HG03469 (cell line): ENCODE measurements around the gene KSR2.

Experiments
- ATAC-seq: cut with Tn5 transposase; IDR thresholded peaks from one replicate; pipeline ENCODE4 v1.9.1; 2021; ENCODE audit warnings: mild to moderate bottlenecking, moderate library complexity, moderate number of reproducible peaks; ENCODE audit not compliant: unreplicated experiment

Gene KSR2

DNA sequence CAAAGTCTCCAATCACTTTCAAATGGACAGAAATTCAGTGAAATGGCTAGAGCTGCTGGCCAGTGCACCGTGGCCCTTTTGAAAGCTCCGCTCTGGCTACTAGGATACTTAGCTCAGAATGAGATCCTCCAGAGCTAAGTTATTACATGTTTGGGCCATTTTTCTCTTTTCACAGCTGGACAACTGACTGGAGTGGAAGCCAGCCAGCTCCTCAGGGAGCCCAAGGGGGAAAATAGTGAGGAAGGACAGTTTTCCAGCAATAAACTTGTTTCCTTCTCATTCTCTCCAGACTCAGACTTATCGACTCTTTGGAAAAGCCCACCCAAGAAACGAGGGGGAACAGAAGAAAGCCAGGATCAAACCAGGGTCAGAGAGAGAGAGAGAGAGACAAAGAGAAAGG is 266.0 kb downstream of the KSR2 start:
- ATAC-seq = no peak

DNA sequence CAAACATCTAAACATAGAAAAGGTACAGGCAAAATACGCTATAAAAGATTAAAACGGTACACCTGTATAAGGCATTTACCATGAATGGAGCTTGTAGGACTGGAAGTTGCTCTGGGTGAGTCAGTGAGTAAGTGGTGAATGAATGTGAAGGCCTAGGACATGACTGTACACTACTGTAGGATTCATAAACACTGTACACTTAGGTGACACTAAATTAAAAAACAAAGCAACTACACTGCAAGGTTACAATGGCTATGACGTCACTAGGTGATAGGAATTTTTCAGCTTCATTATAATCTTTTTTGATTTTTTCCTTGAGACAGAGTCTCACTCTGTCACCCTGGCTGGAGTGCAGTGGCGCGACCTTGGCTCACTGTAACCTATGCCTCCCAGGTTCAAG is 269.2 kb downstream of the KSR2 start:
- no peak for ATAC-seq

GRCh38 chr12:117699118-117699517 is 269.7 kb downstream of the KSR2 start:
- no peak for ATAC-seq

GRCh38 chr12:117695956-117696355 is 272.8 kb downstream of the KSR2 start:
- ATAC-seq = no peak

DNA sequence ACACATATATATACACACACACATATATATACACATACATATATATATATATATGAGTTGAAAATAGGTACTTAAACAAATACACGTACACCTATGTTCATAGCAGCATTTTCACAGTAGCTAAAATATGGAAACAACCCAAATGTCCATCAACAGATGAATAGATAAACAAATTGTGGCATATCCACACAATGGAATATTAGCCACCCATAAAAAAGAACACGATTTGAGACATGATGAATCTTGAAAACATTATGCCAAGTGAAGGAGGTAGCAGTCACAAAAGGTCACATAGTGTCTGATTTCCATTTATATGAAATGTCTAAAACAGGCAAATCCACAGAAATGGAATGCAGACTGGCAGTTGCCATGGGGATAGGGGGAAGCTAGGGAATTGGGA is 276.3 kb downstream of the KSR2 start:
- no peak for ATAC-seq

DNA sequence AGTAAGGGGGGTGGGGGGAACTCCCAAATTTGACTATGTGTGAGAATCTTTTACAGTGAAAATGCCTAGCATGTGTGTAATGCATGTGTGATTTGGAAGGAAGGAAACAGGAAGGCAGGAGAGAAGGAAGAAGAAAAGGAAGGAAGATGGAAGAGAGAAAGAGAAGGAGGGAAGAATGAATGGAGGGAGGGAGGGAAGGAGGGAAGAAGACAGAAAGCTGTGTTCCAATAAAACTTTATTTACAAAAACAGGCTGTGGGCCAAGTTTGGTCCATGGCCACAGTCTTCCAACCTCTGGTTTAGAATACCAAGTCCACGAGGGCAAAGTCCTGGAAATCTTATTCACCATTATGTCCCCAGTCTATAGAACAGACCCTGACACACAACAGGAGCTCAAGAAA is 278.9 kb downstream of the KSR2 start:
- no peak for ATAC-seq

DNA sequence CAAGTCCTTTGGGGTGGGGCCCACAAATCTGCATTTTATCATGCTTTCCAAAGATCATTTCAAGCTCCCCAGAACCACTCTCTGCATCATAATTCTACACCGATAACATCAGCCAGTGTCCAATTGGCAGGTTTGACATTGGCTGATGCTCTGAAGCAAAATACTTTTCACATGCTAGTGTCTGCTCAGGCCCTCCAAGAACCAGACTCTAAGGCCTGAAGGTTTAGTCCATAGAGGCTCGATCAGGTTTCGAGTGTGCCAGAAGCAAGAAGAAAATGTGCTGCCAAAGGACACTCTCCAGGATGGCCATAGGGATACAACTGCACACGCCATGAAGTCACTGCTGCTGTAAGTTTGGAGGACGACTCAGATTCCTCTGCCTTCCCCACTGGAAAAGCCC is 280.3 kb downstream of the KSR2 start:
- no peak for ATAC-seq

- no peak for ATAC-seq
Observed at GRCh38 chr12:117686911-117687377, 281.8 kb downstream of the KSR2 start.

- ATAC-seq = no peak
Observed at GRCh38 chr12:117686210-117686609, 282.6 kb downstream of the KSR2 start.

DNA sequence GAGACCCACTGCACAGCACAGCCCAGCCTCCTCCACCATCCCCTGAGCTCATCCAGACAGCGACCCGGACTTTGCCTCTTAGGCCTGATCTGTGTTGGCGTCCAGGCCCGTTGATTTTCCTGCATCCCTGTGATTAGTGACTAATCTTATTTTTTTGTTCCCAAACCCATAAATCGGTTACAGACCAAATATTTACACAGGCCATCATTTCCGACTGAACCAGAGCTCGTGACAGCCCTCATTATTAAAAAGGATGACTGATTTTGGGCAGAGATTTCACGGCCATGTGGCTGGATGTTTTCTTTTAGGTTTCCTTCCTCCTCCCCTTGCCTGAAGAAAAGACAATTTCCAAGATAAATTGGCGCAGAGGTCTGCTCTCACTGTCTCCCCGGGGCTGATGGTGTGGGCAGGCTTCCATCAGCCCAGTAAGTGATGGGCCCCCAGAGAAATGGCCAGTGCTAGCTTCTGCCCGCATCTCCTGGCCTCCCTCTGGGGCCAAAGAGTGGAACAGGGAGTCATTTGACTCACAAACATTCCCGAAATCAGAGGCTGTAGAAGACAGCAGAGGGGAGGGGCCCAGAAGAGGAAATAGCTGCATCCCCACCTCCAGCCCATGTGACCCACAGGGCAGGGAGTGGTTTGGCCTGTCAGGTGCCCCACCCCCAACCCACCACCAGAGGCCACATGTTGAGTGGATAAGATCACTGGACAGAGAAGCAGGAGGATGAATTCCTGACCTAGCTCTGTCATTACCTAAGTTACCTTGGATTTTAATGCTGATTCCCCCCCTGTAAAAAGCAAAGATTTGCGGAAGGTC is 283.5 kb downstream of the KSR2 start:
- no peak for ATAC-seq

DNA sequence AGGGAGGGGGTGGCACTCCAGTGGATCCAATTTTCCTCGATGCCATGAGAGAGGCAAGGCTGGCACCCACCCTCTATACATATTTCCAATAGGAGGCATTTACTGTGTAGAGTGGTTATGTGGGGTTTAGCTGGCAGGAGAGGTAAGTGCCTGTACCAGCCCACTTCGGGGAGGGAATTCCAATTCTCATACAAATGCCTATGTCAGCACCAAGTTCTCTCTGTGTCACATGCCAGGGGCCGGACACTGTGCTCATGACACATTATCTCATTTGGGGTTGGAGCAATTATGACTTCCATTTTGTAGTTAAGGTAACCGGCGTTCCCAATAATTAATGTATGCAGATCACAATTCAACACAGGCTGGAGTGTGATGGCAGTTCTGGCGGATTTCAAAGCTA is 284.3 kb downstream of the KSR2 start:
- no peak for ATAC-seq

GRCh38 chr12:117680312-117680711 is 288.5 kb downstream of the KSR2 start:
- ATAC-seq = no peak

DNA sequence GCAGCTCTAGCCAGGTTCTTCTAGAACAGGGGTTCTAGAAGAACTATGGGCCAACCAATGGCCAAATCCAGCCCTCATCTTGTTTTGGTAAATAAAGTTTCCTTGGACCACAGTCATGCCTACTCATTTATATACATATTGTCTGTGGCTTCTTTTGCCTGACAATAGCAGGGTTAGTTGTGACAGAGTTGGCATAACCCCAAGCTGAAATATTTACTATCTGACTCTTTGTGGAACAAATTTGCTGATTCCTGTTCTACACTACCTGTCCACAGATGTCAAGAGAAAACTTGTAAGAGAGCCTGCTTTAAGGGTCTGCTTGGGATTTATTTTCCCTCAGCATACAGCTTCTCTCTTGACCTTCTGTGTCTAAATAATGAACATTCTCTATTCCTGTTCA is 289.0 kb downstream of the KSR2 start:
- no peak for ATAC-seq

DNA sequence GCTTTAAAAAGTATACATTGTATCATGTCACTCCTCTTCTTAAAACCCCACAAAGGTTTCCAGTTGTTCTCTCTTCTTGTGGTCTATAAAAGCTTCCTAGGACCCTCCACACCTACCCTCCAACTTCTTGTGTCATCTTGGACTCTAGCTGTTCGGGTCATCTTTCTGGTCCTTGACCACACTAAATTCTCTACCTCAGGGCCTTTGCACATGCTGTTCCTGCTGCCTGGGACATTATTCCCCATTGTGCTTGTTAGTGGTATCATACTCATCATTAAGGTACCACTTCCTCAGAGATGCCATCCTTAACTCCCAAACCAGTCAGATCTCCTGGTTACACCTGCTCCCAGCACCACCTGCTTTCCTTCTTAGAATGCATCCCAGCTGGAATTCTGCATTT is 294.0 kb downstream of the KSR2 start:
- no peak for ATAC-seq

DNA sequence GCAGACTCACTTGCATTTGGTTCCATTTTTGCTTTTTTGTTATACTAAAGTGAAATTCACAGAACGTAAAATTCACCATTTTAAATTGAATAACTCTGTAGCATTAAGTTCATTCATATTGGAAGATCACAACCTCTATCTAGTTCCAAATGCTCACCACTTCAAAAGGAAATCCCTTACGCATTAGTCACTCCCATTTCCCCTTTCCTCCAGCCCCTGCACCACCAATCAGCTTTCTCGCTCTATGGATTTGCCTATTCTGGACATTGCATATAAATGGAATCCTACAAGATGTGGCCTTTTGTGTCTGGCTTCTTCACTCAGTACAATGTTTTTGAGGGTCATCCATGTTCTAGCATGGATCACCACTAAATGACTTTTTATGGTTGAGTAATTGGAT is 294.5 kb downstream of the KSR2 start:
- ATAC-seq = no peak

DNA sequence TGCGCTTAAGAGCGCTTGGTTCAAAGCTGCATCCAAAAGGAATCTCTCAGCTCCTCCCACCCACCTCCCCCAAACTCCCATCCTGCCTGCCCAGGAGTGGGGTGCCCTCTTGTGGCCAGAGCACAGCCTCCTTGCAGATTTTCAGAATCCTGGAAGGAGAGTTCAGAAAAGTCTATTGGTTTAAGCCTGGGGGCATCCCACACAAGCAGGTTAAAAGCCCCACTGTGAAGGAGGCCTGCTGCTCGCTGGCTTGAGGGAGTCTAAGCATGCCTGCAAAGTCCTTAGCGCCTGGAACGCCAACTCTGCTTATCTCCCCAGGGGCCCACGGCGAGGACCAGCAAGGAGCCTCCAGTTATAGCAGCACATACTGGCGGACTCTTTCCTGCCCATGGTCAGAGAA is 297.1 kb downstream of the KSR2 start:
- no peak for ATAC-seq

DNA sequence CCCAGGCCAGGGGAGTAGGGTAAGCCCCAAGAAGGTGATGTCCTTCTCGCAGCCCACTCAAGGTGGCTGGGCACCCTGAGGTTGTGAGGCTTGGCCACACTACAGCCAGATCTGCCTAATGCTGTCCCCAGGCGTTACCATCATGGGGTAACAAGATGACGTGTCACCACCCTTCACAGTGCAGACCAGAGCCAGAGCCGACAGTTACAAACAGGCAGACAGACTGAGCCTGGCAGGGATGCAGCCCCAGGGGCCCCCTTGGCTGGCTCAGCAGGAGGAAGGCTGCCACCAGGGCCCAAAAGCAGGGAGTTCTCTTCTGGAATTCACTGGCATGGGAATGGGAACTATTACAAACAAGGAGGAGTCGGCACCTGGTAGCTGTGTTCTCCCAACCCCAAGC is 304.6 kb downstream of the KSR2 start:
- ATAC-seq = no peak

DNA sequence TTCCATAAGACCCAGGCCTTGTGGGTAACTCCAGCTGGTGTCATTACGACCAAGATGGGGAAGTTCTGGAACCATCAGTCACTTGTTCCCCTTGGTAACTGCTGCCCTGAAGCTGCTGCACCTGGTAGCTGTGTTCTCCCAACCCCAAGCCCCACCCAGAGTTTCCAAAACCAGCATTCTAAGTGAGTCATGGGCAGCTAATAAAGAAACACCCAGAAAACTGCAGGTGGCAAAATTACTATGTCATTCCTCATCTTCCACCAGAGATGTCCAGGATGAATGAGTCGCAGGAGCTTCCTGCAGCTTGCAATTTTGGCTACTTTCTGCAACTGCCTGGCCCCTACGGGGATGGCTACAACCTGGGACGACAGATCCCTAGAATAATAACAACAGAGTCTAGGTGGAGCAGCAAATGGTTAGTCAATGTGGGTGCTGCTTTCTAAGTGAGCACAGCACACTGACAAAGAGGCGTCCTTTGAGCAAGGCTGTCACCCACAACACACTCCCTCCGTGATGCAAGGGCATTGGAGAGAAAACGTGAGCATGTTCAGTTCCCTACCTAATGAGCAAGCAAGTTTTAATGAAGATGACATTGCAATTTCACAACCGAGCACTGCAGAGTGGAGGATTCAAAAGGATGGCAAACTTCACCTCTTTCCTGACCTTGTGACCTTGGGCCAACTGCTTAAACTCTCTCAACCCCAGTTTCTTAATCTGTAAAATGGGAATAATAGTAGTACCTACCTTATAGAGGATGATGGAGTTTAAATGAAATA is 306.0 kb downstream of the KSR2 start:
- no peak for ATAC-seq

DNA sequence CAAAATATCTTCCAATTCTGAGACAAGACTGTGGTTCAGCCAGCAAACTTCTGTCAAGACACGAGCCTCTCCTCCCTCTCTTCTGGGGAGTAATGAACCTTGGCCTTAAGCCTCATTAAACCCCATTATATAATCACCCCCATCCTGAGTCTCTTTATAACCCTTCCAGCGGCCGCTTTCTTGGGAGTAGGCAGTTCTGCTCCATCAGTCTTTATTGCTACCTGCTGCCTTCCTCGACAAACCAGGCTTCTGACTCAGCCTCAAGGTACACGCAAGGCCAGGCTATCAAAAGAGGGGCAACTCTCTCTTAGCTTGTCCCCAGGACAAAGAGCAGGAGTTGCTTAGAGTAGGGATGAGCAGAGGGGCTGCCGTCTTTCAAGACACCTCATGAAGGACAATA is 306.6 kb downstream of the KSR2 start:
- ATAC-seq = no peak

- no peak for ATAC-seq
Observed at GRCh38 chr12:117661471-117661870, 307.3 kb downstream of the KSR2 start.

GRCh38 chr12:117660896-117661295 is 307.9 kb downstream of the KSR2 start:
- no peak for ATAC-seq

- ATAC-seq = no peak
Observed at GRCh38 chr12:117658226-117658625, 310.6 kb downstream of the KSR2 start.
